Measurements from ENCODE around the gene FOXL2NB. TPM values are rescaled to one million over a fixed set of nuclear protein-coding genes. Genes with fewer than 3 reads are reported as not detected.

The FOXL2NB gene
- total RNA-seq, 1 experiment from 2014 or later: not detected

DNA sequence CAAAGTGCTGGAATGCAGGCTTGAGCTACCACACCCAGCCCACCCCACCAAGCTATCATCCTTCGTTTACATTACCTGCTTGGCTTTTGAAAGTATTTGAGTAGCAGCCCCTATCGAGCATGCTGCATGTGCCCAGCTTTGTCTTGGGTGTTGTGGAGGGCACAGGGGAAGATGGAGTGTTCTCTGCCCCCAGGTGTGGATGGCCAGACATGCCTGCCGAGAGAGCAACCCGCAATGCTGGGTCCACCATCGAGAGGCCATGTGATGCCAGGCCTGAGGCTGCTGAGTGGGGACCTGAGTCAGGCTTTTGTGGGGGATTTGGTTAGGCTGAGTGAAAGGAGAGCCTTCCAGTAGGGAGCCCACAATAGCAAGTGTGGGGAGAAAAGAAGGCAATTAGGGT, 25.9 kb downstream of the FOXL2NB start:
- intact Hi-C loops (cut with micrococcal nuclease; ENCODE audit: unreplicated experiment): no loop called here
- H3K27me3 ChIP-seq (replicated peaks; ENCODE audit: insufficient read depth, low read depth, low read length, poor library complexity): no peaks in the 10 kb centered on the region
- DNase-seq (ENCODE audit: low spot score): no peak
- no peak for TF ChIP-seq EZH2 (IDR thresholded peaks at IDR 0.05; ENCODE audit: borderline replicate concordance, low read depth, low read length, poor library complexity, severe bottlenecking)
- TF ChIP-seq, protein P1, sequence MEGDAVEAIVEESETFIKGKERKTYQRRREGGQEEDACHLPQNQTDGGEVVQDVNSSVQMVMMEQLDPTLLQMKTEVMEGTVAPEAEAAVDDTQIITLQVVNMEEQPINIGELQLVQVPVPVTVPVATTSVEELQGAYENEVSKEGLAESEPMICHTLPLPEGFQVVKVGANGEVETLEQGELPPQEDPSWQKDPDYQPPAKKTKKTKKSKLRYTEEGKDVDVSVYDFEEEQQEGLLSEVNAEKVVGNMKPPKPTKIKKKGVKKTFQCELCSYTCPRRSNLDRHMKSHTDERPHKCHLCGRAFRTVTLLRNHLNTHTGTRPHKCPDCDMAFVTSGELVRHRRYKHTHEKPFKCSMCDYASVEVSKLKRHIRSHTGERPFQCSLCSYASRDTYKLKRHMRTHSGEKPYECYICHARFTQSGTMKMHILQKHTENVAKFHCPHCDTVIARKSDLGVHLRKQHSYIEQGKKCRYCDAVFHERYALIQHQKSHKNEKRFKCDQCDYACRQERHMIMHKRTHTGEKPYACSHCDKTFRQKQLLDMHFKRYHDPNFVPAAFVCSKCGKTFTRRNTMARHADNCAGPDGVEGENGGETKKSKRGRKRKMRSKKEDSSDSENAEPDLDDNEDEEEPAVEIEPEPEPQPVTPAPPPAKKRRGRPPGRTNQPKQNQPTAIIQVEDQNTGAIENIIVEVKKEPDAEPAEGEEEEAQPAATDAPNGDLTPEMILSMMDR (conservative IDR thresholded peaks at IDR 0.05; ENCODE audit: low read depth, low read length): no peak
- CTCF ChIA-PET: no interaction called here
- no peaks in the 10 kb centered on the region for H3K36me3 ChIP-seq (ENCODE audit: insufficient read depth, low read length, poor library complexity, severe bottlenecking)
- POLR2A ChIA-PET (ENCODE audit: low non-redundant PET): no interaction called here
- BruUV-seq (replicated peaks): no TSS peak
- H3K4me3 ChIP-seq (ENCODE audit: low read depth, low read length, poor library complexity, severe bottlenecking): no peak overlapping the region
- no peaks in the 10 kb centered on the region for H3K4me1 ChIP-seq (ENCODE audit: insufficient read depth, low read length, poor library complexity, severe bottlenecking)
- no peaks in the 10 kb centered on the region for H3K9me3 ChIP-seq (ENCODE audit: low read depth, low read length, poor library complexity, severe bottlenecking)
- no peak overlapping the region for H3K27ac ChIP-seq (ENCODE audit: low read depth, low read length, poor library complexity, severe bottlenecking)

DNA sequence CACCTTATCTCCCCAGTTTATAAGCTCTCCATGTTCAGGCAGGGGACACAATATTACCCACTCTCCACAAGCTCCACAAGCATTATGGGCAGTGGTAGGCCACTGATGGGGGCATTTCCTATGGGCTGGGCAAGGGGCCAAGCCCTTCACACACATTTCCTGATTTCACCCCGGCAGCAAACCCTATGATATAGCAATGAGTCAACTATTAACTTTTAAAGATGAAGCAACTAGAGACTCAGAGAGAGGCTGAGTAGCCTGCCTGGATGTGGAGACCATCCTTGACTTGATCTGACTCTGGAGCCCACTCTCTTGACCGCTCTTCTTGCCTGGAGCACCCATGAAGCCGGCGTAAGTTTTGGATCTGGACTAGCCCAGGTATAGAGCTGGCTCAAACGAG, 27.4 kb downstream of the FOXL2NB start:
- Histone ChIP-seq H3K4me1 (ENCODE audit: insufficient read depth, low read length, poor library complexity, severe bottlenecking) (no peaks in the 10 kb centered on the region), H3K27me3 (replicated peaks; ENCODE audit: insufficient read depth, low read depth, low read length, poor library complexity) (no peaks in the 10 kb centered on the region), H3K4me3 (ENCODE audit: low read depth, low read length, poor library complexity, severe bottlenecking) (no peak overlapping the region), H3K9me3 (ENCODE audit: low read depth, low read length, poor library complexity, severe bottlenecking) (no peaks in the 10 kb centered on the region), H3K36me3 (ENCODE audit: insufficient read depth, low read length, poor library complexity, severe bottlenecking) (no peaks in the 10 kb centered on the region), H3K27ac (ENCODE audit: low read depth, low read length, poor library complexity, severe bottlenecking) (no peak overlapping the region)
- no peak for TF ChIP-seq EZH2 (IDR thresholded peaks at IDR 0.05; ENCODE audit: borderline replicate concordance, low read depth, low read length, poor library complexity, severe bottlenecking)
- TF ChIP-seq, protein P1 (conservative IDR thresholded peaks at IDR 0.05; ENCODE audit: low read depth, low read length): no peak
- CTCF ChIA-PET: no interaction called here
- POLR2A ChIA-PET (ENCODE audit: low non-redundant PET): no interaction called here
- intact Hi-C loops (cut with micrococcal nuclease; ENCODE audit: unreplicated experiment): no loop called here
- no peak for DNase-seq (ENCODE audit: low spot score)
- BruUV-seq (replicated peaks): no TSS peak

DNA sequence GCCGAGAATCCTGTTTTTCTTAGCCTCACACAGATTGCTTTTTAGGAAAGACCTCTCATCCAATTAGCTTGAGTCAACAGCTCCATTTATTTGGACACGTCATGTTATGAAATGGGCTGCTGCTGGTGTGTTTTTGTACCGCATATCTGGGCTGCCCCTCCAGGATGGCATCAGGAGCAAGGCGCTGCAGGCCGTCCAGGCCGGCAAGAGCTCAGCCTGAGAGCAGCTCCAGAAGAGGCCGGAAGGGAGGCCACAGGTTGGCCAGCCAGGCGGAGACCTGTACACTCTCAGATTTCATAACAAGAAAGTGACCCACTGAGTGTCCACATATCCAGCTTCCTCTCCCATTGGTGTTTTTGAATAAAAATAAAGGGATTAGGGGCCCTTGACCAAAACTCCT, 28.3 kb downstream of the FOXL2NB start:
- no peak for TF ChIP-seq EZH2 (IDR thresholded peaks at IDR 0.05; ENCODE audit: borderline replicate concordance, low read depth, low read length, poor library complexity, severe bottlenecking)
- TF ChIP-seq, protein P1 (conservative IDR thresholded peaks at IDR 0.05; ENCODE audit: low read depth, low read length): no peak
- intact Hi-C loops (cut with micrococcal nuclease; ENCODE audit: unreplicated experiment): no loop called here
- no peaks in the 10 kb centered on the region for H3K27me3 ChIP-seq (replicated peaks; ENCODE audit: insufficient read depth, low read depth, low read length, poor library complexity)
- CTCF ChIA-PET: no interaction called here
- POLR2A ChIA-PET (ENCODE audit: low non-redundant PET): no interaction called here
- DNase-seq (ENCODE audit: low spot score): no peak
- BruUV-seq (replicated peaks): no TSS peak
- no peak overlapping the region for H3K4me3 ChIP-seq (ENCODE audit: low read depth, low read length, poor library complexity, severe bottlenecking)
- H3K36me3 ChIP-seq (ENCODE audit: insufficient read depth, low read length, poor library complexity, severe bottlenecking): no peaks in the 10 kb centered on the region
- no peaks in the 10 kb centered on the region for H3K4me1 ChIP-seq (ENCODE audit: insufficient read depth, low read length, poor library complexity, severe bottlenecking)
- no peak overlapping the region for H3K27ac ChIP-seq (ENCODE audit: low read depth, low read length, poor library complexity, severe bottlenecking)
- H3K9me3 ChIP-seq (ENCODE audit: low read depth, low read length, poor library complexity, severe bottlenecking): no peaks in the 10 kb centered on the region

All from A673 (cell line).